ENCODE results near the gene NFATC1.

- TF ChIP-seq, protein P1, sequence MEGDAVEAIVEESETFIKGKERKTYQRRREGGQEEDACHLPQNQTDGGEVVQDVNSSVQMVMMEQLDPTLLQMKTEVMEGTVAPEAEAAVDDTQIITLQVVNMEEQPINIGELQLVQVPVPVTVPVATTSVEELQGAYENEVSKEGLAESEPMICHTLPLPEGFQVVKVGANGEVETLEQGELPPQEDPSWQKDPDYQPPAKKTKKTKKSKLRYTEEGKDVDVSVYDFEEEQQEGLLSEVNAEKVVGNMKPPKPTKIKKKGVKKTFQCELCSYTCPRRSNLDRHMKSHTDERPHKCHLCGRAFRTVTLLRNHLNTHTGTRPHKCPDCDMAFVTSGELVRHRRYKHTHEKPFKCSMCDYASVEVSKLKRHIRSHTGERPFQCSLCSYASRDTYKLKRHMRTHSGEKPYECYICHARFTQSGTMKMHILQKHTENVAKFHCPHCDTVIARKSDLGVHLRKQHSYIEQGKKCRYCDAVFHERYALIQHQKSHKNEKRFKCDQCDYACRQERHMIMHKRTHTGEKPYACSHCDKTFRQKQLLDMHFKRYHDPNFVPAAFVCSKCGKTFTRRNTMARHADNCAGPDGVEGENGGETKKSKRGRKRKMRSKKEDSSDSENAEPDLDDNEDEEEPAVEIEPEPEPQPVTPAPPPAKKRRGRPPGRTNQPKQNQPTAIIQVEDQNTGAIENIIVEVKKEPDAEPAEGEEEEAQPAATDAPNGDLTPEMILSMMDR (IDR thresholded peaks at IDR 0.05; ENCODE audit: low read depth, low read length, poor library complexity, severe bottlenecking), result no peak
- TF ChIP-seq EZH2phosphoT487 (IDR thresholded peaks at IDR 0.05; ENCODE audit: borderline replicate concordance, low read length), result no peak
Measured at GRCh38 chr18:79441420-79441819, 45.7 kb downstream of the NFATC1 start.
